Mammary epithelial cell (primary cell): ENCODE data around the gene MAP3K21.

ENCODE experiments used
- EZH2 ChIP-seq: IDR thresholded peaks from 2 replicates; pipeline ENCODE4 v1.6.1; 2012; ENCODE audit warnings: low read length, inconsistent platforms, borderline replicate concordance
- TF ChIP-seq, protein P1 (sequence below), 2 donors: IDR thresholded peaks in 1 of 2; conservative IDR thresholded peaks in 1 of 2; 2 replicates each; pipeline ENCODE4 v1.5.1; 2011 to 2012; ENCODE audit warnings: inconsistent platforms in 2 of 2, low read length in 2 of 2, mild to moderate bottlenecking in 2 of 2, control low read depth in 1 of 2, low read depth in 1 of 2; ENCODE audit not compliant: insufficient read depth in 1 of 2; ENCODE audit errors: extremely low read depth in 1 of 2

DNA sequence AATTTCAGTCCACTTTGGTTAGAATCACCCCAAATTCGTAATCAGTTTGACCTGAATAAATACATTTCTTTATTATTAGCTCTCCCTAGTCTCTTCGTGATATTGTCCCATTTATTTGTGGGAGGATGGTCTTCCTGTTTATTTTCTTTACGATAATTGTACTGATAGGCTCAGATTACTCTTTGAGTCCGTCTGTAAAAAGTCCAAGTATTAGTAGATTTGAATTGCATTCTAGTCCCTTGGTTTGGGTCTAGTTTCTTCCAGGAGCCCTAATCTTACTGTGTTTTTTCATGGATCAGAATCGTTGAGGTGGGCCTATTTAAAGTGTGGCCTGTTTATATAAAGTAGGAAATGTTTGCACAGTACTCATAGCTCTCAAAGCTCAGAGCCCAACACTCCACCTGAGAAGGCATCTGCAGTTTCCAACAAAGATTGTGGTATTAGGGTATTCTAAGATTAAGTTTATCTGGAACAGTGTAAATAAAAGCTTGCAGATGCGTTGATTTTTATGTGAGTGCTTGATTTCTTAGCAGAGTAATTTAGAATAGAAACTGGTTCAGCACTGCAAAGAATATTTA lies 33.1 kb downstream of the MAP3K21 start:
- TF ChIP-seq, protein P1, sequence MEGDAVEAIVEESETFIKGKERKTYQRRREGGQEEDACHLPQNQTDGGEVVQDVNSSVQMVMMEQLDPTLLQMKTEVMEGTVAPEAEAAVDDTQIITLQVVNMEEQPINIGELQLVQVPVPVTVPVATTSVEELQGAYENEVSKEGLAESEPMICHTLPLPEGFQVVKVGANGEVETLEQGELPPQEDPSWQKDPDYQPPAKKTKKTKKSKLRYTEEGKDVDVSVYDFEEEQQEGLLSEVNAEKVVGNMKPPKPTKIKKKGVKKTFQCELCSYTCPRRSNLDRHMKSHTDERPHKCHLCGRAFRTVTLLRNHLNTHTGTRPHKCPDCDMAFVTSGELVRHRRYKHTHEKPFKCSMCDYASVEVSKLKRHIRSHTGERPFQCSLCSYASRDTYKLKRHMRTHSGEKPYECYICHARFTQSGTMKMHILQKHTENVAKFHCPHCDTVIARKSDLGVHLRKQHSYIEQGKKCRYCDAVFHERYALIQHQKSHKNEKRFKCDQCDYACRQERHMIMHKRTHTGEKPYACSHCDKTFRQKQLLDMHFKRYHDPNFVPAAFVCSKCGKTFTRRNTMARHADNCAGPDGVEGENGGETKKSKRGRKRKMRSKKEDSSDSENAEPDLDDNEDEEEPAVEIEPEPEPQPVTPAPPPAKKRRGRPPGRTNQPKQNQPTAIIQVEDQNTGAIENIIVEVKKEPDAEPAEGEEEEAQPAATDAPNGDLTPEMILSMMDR (conservative IDR thresholded peaks at IDR 0.05 in 1 of 2, IDR thresholded peaks at IDR 0.05 in 1 of 2; ENCODE audit: extremely low read depth in 1 of 2, insufficient read depth in 1 of 2, low read depth in 1 of 2, low read length in 2 of 2) = no peak
- TF ChIP-seq EZH2 = no peak
